NCI-H1694 treated with DMSO at 0.1 percent for 48 hours (cell line): Measurements from ENCODE around the gene SPPL2B.

Experiments used
- DNase-seq: peaks from one replicate; lab custom pipeline; 2025; lab: John Stamatoyannopoulos, UW

Gene SPPL2B

GRCh38 chr19:2355168-2356035 is 26.9 kb downstream of the SPPL2B start:
- DNase-seq: no peak

GRCh38 chr19:2356036-2356646 is 27.7 kb downstream of the SPPL2B start:
- no peak for DNase-seq

GRCh38 chr19:2357279-2358206 is 29.1 kb downstream of the SPPL2B start:
- DNase-seq: no peak

- no peak for DNase-seq
These were observed 30.2 kb downstream of the SPPL2B start for GRCh38 chr19:2358548-2359173.

GRCh38 chr19:2359992-2360685 is 31.7 kb downstream of the SPPL2B start, which contains the start of gene TMPRSS9:
TSS of gene TMPRSS9 (plus strand) at chr19:2360265. CDS start at chr19:2389786, 29,521 bp downstream.
- DNase-seq: no peak

- DNase-seq: no peak
These were observed 32.3 kb downstream of the SPPL2B start for GRCh38 chr19:2360833-2361232.

GRCh38 chr19:2361246-2362045 is 33.0 kb downstream of the SPPL2B start:
- no peak for DNase-seq

- DNase-seq: no peak
These were observed 33.8 kb downstream of the SPPL2B start for GRCh38 chr19:2362046-2362969.

- no peak for DNase-seq
These were observed 34.5 kb downstream of the SPPL2B start for GRCh38 chr19:2362970-2363300.

GRCh38 chr19:2363419-2363818 is 34.9 kb downstream of the SPPL2B start:
- DNase-seq: no peak

GRCh38 chr19:2365201-2365970 is 36.9 kb downstream of the SPPL2B start:
- DNase-seq: no peak

- DNase-seq: no peak
These were observed 43.2 kb downstream of the SPPL2B start for GRCh38 chr19:2371656-2372055.

- DNase-seq: no peak
These were observed 43.7 kb downstream of the SPPL2B start for GRCh38 chr19:2372076-2372612.

GRCh38 chr19:2374808-2375207 is 46.3 kb downstream of the SPPL2B start:
- DNase-seq: no peak

GRCh38 chr19:2375353-2376121 is 47.1 kb downstream of the SPPL2B start:
- DNase-seq: no peak

GRCh38 chr19:2376784-2377519 is 48.5 kb downstream of the SPPL2B start:
- DNase-seq: no peak

- no peak for DNase-seq
These were observed 52.1 kb downstream of the SPPL2B start for GRCh38 chr19:2380567-2380966.
